WERI-Rb-1 (cell line): ENCODE data around the gene GP2.

Source experiments
- DNase-seq: peaks from one replicate; pipeline ENCODE4 v3.0.0-alpha.2; 2020
- H3K27ac ChIP-seq: fragments of 250-450 bp; sonication (Bioruptor Pico); 2 replicates; pipeline ENCODE4 v1.5.1; 2020; ENCODE audit warnings: mild to moderate bottlenecking, moderate library complexity
- H3K27me3 ChIP-seq: fragments of 250-450 bp; sonication (Bioruptor Pico); 2 replicates; pipeline ENCODE4 v1.5.1; 2021; ENCODE audit warnings: mild to moderate bottlenecking, low read depth, moderate library complexity; ENCODE audit not compliant: insufficient read depth, severe bottlenecking
- H3K36me3 ChIP-seq: fragments of 250-450 bp; sonication (Bioruptor Pico); 2 replicates; pipeline ENCODE4 v1.5.1; 2020; ENCODE audit warnings: mild to moderate bottlenecking, moderate library complexity
- H3K4me3 ChIP-seq: 2 replicates; pipeline ENCODE4 v1.5.1; 2011; ENCODE audit warnings: low read depth, mild to moderate bottlenecking, control low read depth, low read length
- H3K9me3 ChIP-seq: fragments of 250-450 bp; sonication (Bioruptor Pico); 2 replicates; pipeline ENCODE4 v1.5.1; 2021; ENCODE audit warnings: mild to moderate bottlenecking, moderate library complexity; ENCODE audit not compliant: severe bottlenecking
- CTCF ChIP-seq: IDR thresholded peaks from 2 replicates; pipeline ENCODE4 v1.5.1; 2011; ENCODE audit warnings: low read depth, mild to moderate bottlenecking, control low read depth, inconsistent platforms, low read length

Gene GP2

GRCh38 chr16:20319406-20319805 is 7.9 kb downstream of the GP2 start:
- Histone ChIP-seq H3K27me3 (peaks cover 66% of the 10 kb centered on the region), H3K9me3 (no peaks in the 10 kb centered on the region), H3K4me3 (no peak overlapping the region), H3K27ac (no peak overlapping the region), H3K36me3 (no peaks in the 10 kb centered on the region)
- no peak for DNase-seq
- no peak for TF ChIP-seq CTCF

- TF ChIP-seq CTCF: no peak
- H3K36me3 ChIP-seq: no peaks in the 10 kb centered on the region
- H3K9me3 ChIP-seq: no peaks in the 10 kb centered on the region
- no peak overlapping the region for H3K27ac ChIP-seq
- no peak overlapping the region for H3K4me3 ChIP-seq
- DNase-seq: no peak
- peaks cover 60% of the 10 kb centered on the region for H3K27me3 ChIP-seq
Observed at GRCh38 chr16:20318437-20318836, 8.9 kb downstream of the GP2 start.

DNA sequence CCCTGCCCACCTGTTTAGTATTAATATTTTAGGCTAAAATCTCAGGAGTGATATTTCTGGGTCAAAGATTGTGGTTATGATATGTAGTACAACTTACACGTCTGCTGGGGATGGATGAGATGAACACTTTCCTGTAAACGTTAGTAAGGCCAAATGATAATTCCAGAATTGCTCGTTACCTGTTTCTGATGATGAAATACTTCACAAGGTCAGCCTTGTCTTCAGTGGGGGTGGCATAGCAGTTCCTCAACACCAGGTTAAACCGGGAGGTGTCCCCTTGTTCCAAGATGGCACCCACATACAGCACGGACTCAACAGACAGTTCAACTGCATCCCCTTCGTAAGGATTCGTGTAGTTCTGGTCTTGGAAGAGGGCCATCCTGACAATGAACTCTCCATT is 9.3 kb downstream of the GP2 start:
- H3K4me3 ChIP-seq: no peak overlapping the region
- no peak overlapping the region for H3K27ac ChIP-seq
- DNase-seq: no peak
- no peaks in the 10 kb centered on the region for H3K36me3 ChIP-seq
- H3K27me3 ChIP-seq: peaks cover 55% of the 10 kb centered on the region
- H3K9me3 ChIP-seq: no peaks in the 10 kb centered on the region
- no peak for TF ChIP-seq CTCF

- no peak for TF ChIP-seq CTCF
- Histone ChIP-seq H3K27ac (no peak overlapping the region), H3K9me3 (no peaks in the 10 kb centered on the region), H3K4me3 (no peak overlapping the region), H3K27me3 (peaks cover 46% of the 10 kb centered on the region), H3K36me3 (no peaks in the 10 kb centered on the region)
- no peak for DNase-seq
Observed at GRCh38 chr16:20317117-20317516, 10.2 kb downstream of the GP2 start.

- no peak for DNase-seq
- H3K27me3 ChIP-seq: peaks cover 49% of the 10 kb centered on the region
- H3K27ac ChIP-seq: no peak overlapping the region
- no peaks in the 10 kb centered on the region for H3K36me3 ChIP-seq
- H3K9me3 ChIP-seq: no peaks in the 10 kb centered on the region
- no peak overlapping the region for H3K4me3 ChIP-seq
- TF ChIP-seq CTCF: no peak
Observed at GRCh38 chr16:20316715-20317114, 10.6 kb downstream of the GP2 start.

GRCh38 chr16:20315764-20316163 is 11.5 kb downstream of the GP2 start:
- Histone ChIP-seq H3K4me3 (no peak overlapping the region), H3K9me3 (no peaks in the 10 kb centered on the region), H3K27me3 (peaks cover 55% of the 10 kb centered on the region), H3K27ac (no peak overlapping the region), H3K36me3 (no peaks in the 10 kb centered on the region)
- no peak for TF ChIP-seq CTCF
- no peak for DNase-seq
